Left hindlimb (tissue), 1 donor: Measurements from ENCODE around the gene ZNF821.
"Not testable (repeated sequence)": the region's sequence is repeated elsewhere in the genome, so short reads cannot be mapped to it uniquely, and the experiment has no call there.

Source experiments
- DNase-seq: peaks from one replicate; pipeline ENCODE4 v3.0.0-alpha.2; 2018

ZNF821 gene, protein sequence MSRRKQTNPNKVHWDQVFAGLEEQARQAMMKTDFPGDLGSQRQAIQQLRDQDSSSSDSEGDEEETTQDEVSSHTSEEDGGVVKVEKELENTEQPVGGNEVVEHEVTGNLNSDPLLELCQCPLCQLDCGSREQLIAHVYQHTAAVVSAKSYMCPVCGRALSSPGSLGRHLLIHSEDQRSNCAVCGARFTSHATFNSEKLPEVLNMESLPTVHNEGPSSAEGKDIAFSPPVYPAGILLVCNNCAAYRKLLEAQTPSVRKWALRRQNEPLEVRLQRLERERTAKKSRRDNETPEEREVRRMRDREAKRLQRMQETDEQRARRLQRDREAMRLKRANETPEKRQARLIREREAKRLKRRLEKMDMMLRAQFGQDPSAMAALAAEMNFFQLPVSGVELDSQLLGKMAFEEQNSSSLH

DNA sequence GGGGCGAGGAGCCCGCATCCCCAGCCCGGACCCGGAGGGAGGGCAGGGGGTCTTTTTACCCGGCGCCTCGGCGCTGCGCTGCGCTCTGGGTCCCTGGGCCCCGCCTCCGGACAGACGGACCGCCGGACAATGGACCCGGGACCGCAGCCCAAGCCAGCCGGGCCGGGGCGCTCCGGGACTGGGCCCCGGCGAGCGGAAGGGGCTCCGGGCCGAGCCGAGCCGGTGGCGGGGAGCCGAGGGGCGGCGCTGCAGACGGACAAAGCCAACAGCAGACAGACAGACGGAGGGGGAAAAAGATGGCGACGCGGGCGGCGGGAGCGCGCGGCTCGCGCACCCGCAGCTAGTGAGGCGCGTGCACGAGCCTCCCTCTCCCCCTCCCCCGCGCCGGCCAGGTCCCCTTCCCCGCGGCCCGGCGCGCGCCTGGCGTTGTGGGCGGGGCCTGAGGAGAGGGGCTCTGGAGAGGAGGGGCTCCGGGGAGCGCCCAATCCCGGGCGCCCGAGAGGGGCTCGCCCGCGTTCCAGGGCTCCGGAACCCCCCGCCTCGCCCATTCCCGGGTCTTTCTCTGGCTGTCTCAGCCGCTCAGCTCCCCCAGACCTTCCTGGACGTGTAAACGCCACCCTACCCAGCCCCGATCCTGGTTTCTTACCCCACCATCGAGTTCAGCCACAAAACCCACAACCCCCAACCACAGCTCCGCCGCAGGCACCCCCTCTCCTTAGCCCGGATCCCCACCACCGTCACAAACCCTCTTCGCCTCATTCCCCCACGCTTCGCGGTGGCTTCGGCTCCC lies at the start of gene ZNF821:
Gene ZNF821 (minus strand): TSS at position 334 of the 790 bp plus-strand sequence. CDS start 4,236 bp downstream, outside the sequence.
- DNase-seq = peak; percentile 90

DNA sequence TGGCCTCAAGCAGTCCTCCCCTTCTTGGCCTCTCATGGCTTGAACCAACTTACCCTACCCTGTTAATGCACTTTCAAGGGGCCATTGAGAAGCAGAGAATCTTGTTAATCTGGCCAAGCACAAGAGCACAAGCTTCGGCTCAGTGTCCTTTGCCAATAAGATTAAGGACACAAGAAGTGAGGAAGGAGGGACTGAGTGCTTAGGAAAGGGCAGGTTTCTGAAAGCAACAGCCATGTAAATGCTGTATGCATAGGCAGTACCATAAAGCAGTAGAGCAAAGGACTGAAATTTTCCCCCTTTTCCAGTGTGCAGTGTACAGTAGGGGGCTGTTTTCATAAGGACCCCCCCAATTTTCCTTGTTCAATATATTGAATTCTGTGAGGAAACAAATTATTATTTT lies 49.0 kb upstream of the ZNF821 start:
- DNase-seq = no peak

DNA sequence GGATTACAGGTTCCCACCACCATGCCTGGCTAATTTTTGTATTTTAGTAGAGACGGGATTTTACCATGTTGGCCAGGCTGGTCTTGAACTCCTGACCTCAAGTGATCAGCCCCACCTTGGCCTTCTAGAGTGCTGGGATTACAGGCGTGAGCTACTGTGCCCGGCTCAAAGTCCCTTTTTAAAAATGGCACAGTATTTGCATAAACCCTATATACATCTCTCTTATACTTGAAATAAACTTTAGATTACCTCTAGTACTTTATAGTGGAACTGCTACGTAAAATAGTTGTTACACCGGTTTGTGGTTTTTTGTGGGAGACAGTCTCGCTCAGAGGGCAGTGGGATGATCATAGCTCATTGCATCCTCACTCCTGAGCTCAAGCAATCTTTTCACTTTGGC lies 47.6 kb upstream of the ZNF821 start:
- DNase-seq = no peak

DNA sequence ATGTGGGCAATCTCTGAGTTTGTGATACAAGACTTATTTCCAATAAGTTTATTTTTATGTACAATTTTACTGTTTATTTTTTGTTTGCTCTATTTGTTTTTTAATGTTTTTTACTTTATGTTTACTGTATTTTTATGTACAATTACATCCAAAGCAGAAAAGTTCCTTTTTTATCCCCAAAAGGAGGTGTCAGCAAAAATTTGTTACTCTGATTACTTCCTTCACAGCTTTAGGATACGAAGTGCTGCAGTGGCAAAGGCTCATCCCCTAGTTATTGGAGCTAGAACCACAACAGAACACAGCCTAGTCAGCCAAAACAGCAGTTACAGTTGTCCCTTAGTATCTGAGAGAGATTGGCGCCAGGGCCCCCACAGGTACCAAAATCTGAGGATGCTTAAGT lies 47.0 kb upstream of the ZNF821 start:
- DNase-seq = no peak

DNA sequence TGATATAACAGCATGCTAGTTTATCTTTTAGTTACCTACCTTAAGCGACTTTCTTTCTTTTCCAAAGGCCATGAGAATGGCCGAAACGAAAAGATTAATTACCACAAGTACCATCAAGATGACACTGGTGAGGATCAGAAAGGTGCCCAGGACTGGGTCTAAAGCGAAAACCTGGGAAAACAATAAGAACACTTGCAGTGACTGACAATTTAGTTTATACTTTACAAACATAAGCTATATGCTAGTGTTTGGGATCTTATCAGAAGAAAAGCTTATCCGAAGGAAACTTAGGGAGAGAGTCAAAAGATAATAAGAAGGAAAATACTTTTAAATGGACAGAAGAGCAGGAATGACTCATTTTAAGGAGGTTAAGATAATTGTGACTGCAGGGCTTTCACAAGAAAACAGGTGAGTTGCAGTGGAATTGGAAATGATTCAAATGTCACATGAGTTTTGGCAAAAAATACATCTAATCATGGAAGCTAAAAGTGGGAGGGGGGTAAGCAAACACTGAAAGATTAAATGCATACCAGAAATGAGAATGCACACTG lies 46.1 kb upstream of the ZNF821 start:
- DNase-seq = no peak

DNA sequence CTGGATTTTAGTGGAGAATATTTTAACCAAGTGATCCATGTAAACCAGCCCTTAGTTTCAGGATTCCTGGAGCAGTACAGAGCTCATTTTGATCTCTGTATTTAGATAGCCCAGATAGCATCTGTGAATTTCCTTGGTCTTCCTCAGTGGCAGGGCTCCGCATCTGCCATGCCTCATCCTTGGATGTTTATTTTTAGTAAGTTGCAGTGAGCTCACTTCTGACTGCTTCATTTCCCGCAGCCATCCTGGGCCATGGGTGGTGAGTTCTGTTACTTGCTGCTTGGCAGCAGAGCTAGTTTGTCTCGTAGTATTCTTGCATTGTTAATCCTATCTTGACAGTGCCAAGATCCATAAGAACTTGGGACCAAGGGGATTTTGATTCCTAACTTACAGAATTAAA lies 45.1 kb upstream of the ZNF821 start:
- DNase-seq = no peak

DNA sequence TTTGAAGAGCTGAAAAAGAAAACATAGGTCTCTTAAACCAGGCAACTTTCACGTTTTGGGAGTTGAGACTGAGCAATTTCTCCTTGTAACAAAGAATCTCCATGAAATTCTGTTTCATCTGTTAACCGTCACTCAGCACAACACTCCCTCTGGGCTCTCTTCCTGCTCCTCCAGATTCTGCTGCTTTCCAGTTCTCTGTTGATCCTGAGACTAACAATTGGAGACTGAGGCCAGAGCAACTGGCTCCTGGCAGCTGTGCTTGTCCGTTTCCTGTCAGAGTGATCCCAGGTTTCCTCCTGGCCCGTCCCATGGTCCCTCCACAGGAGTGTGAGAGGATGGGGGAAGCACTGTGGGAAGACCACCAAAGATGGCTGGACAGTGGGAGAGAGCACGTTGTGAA lies 43.8 kb upstream of the ZNF821 start:
- peak; percentile 32 for DNase-seq

DNA sequence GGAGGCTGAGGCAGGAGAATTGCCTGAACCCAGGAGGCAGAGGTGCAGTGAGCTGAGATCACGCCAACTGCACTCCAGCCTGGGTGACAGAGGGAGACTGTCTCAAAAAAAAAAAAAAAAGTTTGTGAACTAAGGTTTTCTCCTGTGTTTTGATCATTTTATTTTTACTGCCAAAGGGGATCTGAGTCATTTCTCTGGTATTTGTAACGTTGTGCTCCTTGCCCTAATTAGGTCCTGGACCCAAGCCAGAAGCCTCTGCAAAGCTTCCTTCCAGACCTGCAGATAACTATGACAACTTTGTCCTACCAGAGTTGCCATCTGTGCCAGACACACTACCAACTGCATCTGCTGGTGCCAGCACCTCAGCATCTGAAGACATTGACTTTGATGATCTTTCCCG lies 43.4 kb upstream of the ZNF821 start:
- no peak for DNase-seq

DNA sequence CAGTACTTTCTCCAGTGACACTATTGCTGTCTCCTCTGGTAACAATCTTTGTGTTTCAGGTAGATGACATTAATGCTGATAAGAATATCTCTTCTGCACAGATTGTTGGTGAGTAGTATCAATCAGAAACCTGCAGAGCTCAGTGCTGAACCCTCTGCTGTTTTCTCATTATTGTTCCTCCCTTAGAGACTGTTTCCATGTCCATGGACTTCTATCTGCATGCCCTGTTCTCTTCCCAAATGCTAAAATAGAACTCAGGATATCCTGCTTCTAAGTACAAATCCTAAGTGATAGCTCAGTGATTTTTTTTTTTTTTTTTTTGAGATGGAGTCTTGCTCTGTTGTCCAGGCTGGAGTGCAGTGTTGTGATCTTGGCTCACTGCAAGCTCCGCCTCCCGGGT lies 40.7 kb upstream of the ZNF821 start:
- DNase-seq = no peak

DNA sequence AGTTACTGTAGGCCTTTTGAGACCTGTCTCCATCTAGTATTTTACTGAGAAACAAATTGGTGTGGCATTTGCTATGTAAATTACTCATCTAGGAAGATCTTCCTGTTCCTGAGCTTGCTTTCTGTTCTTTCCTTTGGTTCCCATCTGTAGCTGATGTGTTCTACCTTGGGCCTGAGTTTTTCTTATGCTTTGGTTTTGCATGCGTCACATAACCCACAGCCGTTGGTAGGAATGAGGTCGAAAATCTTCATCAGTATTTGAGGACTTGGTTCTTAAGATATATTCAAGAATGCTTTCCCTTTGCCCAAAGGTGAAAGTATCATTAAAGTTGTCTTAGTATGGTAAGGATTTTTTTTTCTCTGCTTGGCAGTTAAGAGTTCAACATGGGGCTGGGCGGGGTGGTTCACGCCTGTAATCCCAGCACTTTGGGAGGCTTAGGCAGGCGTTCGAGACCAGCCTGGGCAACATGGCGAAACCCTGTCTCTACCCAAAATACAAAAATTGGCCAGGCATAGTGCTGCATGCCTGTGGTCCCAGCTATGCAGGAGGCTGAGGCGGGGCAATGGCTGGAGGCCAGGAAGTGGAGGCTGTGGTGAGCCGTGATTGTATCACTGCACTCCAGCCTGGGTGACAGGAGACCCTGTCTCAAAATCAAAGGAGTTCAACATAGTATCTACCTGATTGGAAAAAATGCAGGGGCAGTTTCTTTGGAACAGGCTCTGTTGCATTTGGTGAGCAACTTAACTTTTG lies 40.1 kb upstream of the ZNF821 start:
- DNase-seq = no peak

DNA sequence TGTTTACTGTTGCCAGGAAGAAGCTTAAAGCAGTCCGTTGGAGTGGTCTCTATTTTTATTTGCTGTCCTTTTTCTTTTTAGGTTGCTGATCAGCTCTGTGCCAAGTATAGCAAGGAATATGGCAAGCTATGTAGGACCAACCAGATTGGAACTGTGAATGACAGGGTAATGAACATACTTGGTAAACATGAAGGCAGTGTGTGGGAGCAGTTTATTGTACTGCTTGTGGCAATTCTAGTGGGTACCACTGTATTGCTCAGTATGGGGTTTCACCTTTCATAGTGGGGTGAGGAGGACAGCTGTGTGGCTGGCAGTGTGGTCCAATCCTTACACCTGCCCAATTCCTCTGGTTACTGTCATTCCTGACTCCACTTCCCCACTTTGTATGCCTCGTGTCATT lies 36.7 kb upstream of the ZNF821 start:
- no peak for DNase-seq

DNA sequence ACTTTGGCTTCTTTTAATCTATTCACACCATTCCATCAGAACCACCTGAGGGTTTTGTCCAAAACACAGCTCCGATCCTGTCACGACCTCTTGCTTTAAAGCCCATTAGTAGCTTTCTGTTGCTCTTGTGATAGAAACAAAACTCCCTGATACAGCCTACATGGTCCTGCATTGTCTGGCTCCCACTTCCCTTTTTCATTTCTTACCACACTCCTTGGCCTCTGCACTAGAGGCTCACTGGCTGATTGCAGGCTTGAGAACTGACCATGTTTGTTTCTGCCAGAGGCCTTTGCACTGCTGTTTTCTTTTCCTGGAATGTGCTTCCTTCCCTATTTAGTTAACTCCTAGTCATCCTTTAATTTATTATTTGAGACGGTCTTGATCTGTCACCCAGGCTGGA lies 35.1 kb upstream of the ZNF821 start:
- DNase-seq = no peak

DNA sequence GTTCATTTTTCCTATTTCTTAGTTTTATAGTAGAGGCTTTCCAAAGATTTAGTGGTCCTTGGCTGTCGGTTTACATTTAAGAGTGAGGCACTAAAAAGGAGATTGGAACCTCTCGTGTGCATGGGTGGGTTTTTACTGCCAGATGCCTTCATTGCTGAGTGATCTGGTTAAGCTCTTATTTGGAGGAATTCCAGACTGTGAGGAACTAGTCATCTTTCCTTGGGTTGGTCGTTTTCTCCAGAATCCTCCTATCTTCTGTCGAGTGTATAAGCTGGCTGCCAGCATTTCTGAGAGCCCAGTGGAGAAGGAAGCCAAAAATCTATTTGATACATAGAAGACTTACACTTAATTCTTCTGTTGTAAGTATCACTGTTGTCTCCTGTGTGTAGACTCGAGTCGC lies 33.9 kb upstream of the ZNF821 start:
- no peak for DNase-seq

DNA sequence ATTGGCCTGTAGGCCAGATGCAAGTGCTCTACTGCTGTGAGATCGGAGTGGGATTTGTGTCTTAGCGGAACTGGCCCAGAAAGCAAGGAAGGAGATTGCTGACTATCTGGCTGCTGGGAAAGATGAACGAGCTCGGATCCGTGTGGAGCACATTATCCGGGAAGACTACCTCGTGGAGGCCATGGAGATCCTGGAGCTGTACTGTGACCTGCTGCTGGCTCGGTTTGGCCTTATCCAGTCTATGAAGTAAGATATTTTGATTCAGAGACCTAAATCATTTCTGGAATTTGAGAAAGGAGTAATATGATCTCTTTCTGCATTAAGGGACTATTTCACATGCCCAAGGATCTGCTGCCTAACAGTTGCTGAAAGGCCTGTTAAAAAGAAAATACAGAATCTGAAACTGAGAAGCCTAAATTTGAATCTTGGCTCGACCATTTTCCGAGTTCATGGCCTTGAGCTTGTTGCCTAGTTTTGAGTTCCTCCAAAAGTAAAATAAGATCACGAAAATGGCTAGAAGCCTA lies 32.5 kb upstream of the ZNF821 start:
- no peak for DNase-seq

DNA sequence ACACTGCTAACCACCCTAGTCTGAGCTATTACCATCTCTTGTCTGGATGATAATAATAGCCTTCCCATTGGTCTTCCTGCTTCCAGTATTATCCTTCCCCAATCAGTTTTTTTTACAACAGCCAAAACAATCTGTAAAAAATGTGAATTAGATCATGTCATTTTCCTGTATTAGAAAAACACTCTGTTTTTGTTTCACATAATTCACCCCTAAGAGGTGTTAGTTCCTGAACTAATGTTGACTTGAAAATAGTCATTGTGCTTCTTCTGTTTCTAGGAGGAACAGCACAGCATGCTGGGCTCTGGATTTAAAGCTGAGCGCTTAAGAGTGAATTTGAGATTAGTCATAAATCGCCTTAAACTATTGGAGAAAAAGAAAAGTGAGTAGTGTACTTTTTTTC lies 31.4 kb upstream of the ZNF821 start:
- DNase-seq = no peak

DNA sequence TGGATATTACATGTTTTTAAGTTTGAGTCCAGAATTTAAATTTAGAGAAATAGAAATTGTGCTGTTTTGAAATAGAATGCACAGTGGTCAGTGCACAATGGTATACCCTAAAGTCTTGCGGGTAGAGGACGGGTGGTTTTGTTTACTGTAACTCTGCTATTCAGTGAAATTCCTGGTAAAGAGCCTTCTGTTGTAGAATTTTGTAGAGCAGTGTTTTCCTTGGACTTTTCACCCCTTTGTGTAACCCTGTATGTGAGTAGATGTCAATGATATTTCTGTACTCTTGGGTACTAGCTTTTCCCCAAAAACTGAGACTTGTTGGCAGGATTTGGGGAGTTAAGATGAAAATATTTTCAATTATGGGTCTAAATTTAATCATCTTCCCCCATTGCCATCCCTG lies 30.8 kb upstream of the ZNF821 start:
- no peak for DNase-seq

DNA sequence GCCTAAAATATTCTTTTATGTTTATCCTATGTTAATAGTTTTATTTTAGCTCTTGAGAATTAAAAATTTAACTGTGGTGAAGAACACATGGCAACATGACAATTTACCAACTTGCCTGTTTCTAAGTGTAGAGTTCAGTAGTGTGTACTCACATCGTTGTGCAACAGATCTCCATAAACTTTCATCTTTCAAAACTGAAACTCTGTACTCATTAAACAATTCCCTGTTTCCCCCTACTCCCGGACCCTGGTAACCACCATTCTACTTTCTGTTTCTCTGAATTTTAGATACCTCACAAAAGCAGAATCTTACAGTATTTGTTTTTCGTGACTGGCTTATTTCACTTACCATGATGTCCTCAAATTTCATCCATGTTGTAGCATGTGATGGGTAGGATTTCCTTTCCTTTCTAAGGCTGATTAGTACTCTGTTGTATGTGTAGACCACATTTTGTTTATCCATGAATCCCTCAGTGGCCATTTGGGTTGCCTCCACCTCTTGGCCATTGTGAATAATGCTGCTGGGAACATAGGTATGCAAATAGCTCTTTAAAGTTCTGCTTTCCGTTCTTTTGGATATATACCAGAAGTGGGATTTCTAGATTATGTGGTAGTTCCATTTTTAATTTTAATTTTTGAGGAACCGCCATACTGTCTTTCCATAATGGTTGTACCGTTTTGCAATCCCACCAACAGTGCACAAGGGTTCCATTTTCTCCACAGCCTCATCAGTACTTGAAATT lies 28.7 kb upstream of the ZNF821 start:
- DNase-seq = no peak

DNA sequence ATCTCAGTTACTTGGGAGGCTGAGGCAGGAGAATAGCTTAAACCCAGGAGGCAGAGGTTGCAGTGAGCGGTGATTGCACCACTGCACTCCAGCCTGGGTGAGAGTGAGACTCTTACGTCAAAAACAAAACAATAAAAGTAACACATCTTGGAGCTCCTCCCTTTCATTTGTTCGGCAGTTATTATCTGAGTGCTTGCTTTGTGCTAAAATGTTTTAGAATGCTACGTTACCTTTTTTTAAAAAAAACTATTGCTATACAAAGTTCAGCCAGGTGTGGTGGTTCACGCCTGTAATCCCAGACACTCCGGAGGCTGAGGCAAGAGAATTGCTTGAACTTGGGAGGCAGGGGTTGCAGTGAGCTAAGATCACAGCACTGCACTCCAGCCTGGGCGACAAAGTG lies 27.1 kb upstream of the ZNF821 start:
- no peak for DNase-seq

DNA sequence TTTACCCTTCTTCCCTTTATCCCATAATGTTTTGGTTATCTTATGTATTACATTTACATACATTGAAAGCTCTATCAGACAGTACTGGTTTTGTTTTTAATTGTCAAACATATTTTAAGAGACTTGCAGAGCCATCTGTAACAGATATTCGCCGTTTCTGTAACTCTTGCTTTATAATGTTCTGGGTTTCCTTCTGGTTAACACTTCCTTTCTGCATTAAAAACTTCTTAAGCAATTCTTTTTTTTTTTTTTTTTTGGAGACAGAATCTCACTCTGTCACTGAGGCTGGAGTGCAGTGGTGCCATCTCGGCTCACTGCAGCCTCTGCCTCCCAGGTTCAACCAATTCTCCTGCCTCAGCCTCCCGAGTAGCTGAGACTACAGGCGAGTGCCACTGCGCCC lies 21.8 kb upstream of the ZNF821 start:
- DNase-seq = not testable (repeated sequence)

DNA sequence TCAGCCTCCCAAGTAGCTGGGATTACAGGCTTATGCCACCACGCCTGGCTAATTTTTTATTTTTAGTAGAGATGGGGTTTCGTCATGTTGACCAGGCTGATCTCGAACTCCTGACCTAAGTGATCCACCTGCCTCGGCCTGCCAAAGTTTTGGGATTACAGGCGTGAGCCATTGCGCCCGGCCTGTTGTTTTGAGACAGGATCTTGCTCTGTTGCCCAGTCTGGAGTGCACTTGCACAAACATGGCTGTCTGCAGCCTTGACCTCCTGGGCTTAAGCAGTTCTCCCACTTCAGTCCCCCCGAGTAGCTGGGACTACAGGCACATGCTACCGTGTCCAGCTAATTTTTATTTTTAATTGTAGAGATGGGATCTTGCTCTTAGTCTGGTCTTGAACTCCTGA lies 20.3 kb upstream of the ZNF821 start:
- DNase-seq = no peak

DNA sequence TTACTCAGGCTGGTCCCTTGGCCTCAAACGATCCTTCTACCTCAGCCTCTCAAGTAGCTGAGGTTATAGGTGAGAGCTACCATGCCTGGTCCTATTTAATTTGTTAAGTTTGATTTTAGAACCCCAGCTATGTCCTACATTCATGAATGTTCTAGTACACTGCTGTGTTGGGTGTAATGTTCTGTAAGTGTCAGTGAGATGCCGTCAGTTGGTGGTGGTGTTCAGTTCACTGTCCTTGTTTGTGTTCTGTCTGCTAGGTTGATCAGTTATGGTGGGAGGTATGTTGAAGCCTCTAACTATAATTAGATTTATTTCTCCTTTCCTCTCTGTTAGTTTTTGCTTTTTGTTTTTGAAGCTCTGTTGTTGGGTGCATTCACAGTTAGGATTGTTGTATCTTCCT lies 19.6 kb upstream of the ZNF821 start:
- no peak for DNase-seq

DNA sequence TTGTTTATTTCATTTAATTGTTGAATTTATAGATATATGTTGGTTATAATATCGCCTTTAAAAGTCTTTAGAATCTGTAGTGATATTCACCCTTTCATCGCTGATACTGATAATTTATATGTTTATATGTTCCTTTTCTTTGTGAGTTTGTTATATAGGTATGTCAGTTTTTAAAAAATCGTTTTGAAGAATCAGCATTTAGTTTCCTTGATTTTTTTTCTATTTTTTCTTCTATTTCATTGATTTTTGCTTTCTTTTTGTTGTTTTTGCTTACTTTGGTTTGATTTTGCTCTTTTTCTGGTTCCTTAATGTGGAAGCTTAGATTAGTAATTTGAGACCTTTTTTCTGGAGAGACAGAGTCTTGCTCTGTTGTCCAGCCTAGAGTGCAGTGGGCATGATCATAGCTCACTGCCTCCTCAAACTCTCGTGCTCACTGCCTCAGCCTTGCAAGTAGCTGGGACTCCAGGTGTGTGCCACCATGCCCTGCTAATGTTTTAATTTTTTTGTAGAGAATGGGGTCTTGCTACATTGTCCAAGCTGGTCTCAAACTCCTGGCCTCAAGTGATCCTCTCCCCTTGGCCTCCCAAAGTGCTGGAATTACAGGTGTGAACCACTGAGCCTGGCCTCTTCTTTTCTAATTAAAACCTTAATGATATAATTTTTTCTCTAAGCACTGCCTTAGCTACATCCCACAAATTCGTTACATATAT lies 18.8 kb upstream of the ZNF821 start:
- DNase-seq = no peak
